Liver (tissue), 9 donors: ENCODE measurements around the gene CCT5. TPM values are rescaled to one million over a fixed set of nuclear protein-coding genes. Genes with fewer than 3 reads are reported as not detected.
"Not testable (repeated sequence)": the region's sequence is repeated elsewhere in the genome, so short reads cannot be mapped to it uniquely, and the experiment has no call there.

Experiments used
- DNase-seq: peaks from one replicate; pipeline ENCODE4 v3.0.0-alpha.2; 2017; ENCODE audit warnings: low spot score
- H3K27ac ChIP-seq, 2 donors: one replicate each; pipeline ENCODE4 v1.7.0; 2013; ENCODE audit warnings: inconsistent platforms in 2 of 2, low read length in 2 of 2, control low read depth in 1 of 2, low read depth in 1 of 2, mild to moderate bottlenecking in 1 of 2
- H3K27me3 ChIP-seq, 4 donors: one replicate each; pipeline versions ENCODE4 v1.6.1 to v1.7.0; 2013; ENCODE audit warnings: low read length in 3 of 4, inconsistent platforms in 1 of 4, mild to moderate bottlenecking in 1 of 4, moderate library complexity in 1 of 4; ENCODE audit not compliant: control insufficient read depth in 4 of 4, insufficient read depth in 4 of 4
- H3K36me3 ChIP-seq, 4 donors: one replicate each; pipeline versions ENCODE4 v1.6.1 to v1.7.0; 2013; ENCODE audit warnings: low read length in 3 of 4, mild to moderate bottlenecking in 3 of 4, low read depth in 1 of 4, moderate library complexity in 1 of 4; ENCODE audit not compliant: control insufficient read depth in 4 of 4, insufficient read depth in 3 of 4
- H3K4me1 ChIP-seq, 4 donors: one replicate each; pipeline versions ENCODE4 v1.6.1 to v1.7.0; 2013; ENCODE audit warnings: low read length in 3 of 4, mild to moderate bottlenecking in 3 of 4, moderate library complexity in 1 of 4; ENCODE audit not compliant: control insufficient read depth in 4 of 4, insufficient read depth in 4 of 4
- H3K4me3 ChIP-seq, 3 donors: one replicate each; pipeline versions ENCODE4 v1.6.1 to v1.7.0; 2013; ENCODE audit warnings: low read length in 3 of 3, control low read depth in 1 of 3, low read depth in 1 of 3, mild to moderate bottlenecking in 1 of 3
- H3K9ac ChIP-seq, 2 donors: one replicate each; pipeline ENCODE4 v1.7.0; 2013; ENCODE audit warnings: low read length in 2 of 2, mild to moderate bottlenecking in 2 of 2, moderate library complexity in 2 of 2, control low read depth in 1 of 2, low read depth in 1 of 2
- H3K9me3 ChIP-seq, 4 donors: one replicate each; pipeline versions ENCODE4 v1.6.1 to v1.7.0; 2013; ENCODE audit warnings: low read length in 3 of 4; ENCODE audit not compliant: control insufficient read depth in 4 of 4
- EGR1 ChIP-seq, 2 donors: IDR thresholded peaks; 2 replicates each; pipeline ENCODE4 v1.6.1; 2016 to 2018; ENCODE audit warnings: antibody characterized with exemption in 2 of 2, low read depth in 2 of 2
- FOXA1 ChIP-seq: IDR thresholded peaks from 2 replicates; pipeline ENCODE4 v1.6.1; 2016; ENCODE audit warnings: antibody characterized with exemption
- FOXA2 ChIP-seq: IDR thresholded peaks from 2 replicates; pipeline ENCODE4 v1.6.1; 2016; ENCODE audit warnings: antibody characterized with exemption
- GABPA ChIP-seq, 2 donors: IDR thresholded peaks in 1 of 2; conservative IDR thresholded peaks in 1 of 2; 2 replicates each; pipeline ENCODE4 v1.6.1; 2016; ENCODE audit warnings: antibody characterized with exemption in 2 of 2, mild to moderate bottlenecking in 1 of 2, moderate library complexity in 1 of 2
- HNF4A ChIP-seq, 2 donors: conservative IDR thresholded peaks; 2 replicates each; pipeline ENCODE4 v1.6.1; 2016; ENCODE audit warnings: antibody characterized with exemption in 2 of 2, mild to moderate bottlenecking in 2 of 2
- HNF4G ChIP-seq: IDR thresholded peaks from 2 replicates; pipeline ENCODE4 v1.6.1; 2016; ENCODE audit warnings: antibody characterized with exemption
- JUND ChIP-seq, 2 donors: IDR thresholded peaks; 2 replicates each; pipeline ENCODE4 v1.6.1; 2016; ENCODE audit warnings: antibody characterized with exemption in 2 of 2
- MAX ChIP-seq: IDR thresholded peaks from 2 replicates; pipeline ENCODE4 v1.6.1; 2016; ENCODE audit warnings: antibody characterized with exemption
- NR2F2 ChIP-seq: IDR thresholded peaks from 2 replicates; pipeline ENCODE4 v1.6.1; 2016; ENCODE audit warnings: antibody characterized with exemption
- RAD21 ChIP-seq, 2 donors: IDR thresholded peaks; 2 replicates each; pipeline ENCODE4 v1.6.1; 2016; ENCODE audit warnings: antibody characterized with exemption in 2 of 2, mild to moderate bottlenecking in 2 of 2
- REST ChIP-seq: IDR thresholded peaks from 2 replicates; pipeline ENCODE4 v1.6.1; 2016; ENCODE audit warnings: antibody characterized with exemption, mild to moderate bottlenecking
- RXRA ChIP-seq, 2 donors: IDR thresholded peaks; 2 replicates each; pipeline ENCODE4 v1.6.1; 2017 to 2018; ENCODE audit warnings: antibody characterized with exemption in 2 of 2, mild to moderate bottlenecking in 1 of 2
- SP1 ChIP-seq: IDR thresholded peaks from 2 replicates; pipeline ENCODE4 v1.6.1; 2018; ENCODE audit warnings: antibody characterized with exemption, mild to moderate bottlenecking
- YY1 ChIP-seq: IDR thresholded peaks from 2 replicates; pipeline ENCODE4 v1.6.1; 2016; ENCODE audit warnings: antibody characterized with exemption, mild to moderate bottlenecking
- ZBTB33 ChIP-seq: IDR thresholded peaks from 2 replicates; pipeline ENCODE4 v1.6.1; 2016; ENCODE audit warnings: antibody characterized with exemption
- WGBS: extraction: QIAGEN DNeasy Blood & Tissue Kit; methylation state at CpG from one replicate; pipeline ENCODE4 v1.1.7; 2013; 5-methylcytosine and 5-hydroxymethylcytosine counted together
- polyA plus RNA-seq, 2 donors: library from polyadenylated mRNA; stranded (reverse) in 1 of 2; unstranded in 1 of 2; fragments of 200-250 nt in 1 of 2; fragments of >200 nt in 1 of 2; fragmentation: Nextera tagmentation in 1 of 2; extraction: Ambion mirVana in 1 of 2; gene quantifications; one replicate each; pipeline versions ENCODE4 v1.2.1 to v1.2.3, GENCODE V29; 2013 to 2015
- total RNA-seq, 2 donors: library from RNA; depleted of rRNA; stranded (reverse); fragments of >200 nt; gene quantifications; one replicate each; pipeline ENCODE4 v1.2.3, GENCODE V29; 2014
- TF ChIP-seq, protein P1 (sequence below): IDR thresholded peaks from 2 replicates; pipeline ENCODE4 v1.6.1; 2016; ENCODE audit warnings: antibody characterized with exemption
- donor health status: healthy.
- donor health status: healthy.
- donor health status: healthy.
- donor health status: healthy.
- donor health status: healthy.

Gene CCT5
- total and polyA plus RNA-seq, 4 donors = 68.4 to 157 (median 105) TPM

DNA sequence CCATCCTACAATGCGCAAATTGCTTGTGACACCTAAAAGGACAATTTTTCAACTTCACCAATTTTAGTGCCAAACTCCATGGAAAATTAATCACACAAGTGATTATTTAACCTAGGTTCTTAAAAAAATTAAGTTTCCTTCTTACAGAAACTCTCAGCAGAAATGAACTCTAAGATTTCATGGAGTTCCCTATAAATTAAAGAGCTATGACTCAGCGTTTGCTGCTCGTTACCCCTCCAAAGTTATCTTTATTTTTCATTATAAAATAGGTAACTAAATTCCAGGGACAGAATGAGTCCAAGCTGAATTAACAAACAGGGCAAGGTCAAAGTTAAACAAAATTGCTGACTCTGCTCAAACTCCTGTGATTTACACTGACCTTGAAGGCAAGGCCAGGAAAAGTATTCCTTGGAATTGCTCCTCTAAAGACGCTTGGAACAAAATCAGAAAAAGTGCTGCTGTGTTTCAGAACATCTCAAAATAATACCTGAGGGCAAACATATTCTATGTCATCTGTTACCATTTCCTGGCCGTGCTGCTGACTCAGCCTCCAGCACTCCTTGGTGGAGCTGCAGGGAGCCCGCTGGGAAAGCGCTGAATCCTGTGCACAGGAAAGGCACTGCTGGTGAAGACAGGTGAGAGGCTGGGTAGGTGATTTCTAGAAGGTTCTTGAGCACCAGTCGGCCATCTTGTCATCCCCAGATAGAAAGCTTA, 60.1 kb downstream of the CCT5 start:
- Histone ChIP-seq H3K27me3 (no peaks in the 10 kb centered on the region), H3K9me3 (no peaks in the 10 kb centered on the region), H3K4me1 (peaks cover 0 to 32% (median 25%) of the 10 kb centered on the region in 4 donors), H3K9ac (peak overlapping the region in 1 of 2 donors; percentile 58), H3K27ac (peak overlapping the region; percentile 45 to 66), H3K36me3 (no peaks in the 10 kb centered on the region), H3K4me3 (no peak overlapping the region)
- TF ChIP-seq EGR1 (IDR thresholded peaks at IDR 0.05; ENCODE audit: low read depth in 2 of 2) (no peak), FOXA2 (no peak), REST (no peak), HNF4G (peak; percentile 28), NR2F2 (no peak), RXRA (IDR thresholded peaks at IDR 0.05) (peak; percentile 39 to 63), SP1 (peak; percentile 43), FOXA1 (no peak), RAD21 (IDR thresholded peaks at IDR 0.05) (peak in 1 of 2 donors; percentile 15), MAX (peak; percentile 15), GABPA (IDR thresholded peaks at IDR 0.05 in 1 of 2, conservative IDR thresholded peaks at IDR 0.05 in 1 of 2) (no peak), YY1 (peak; percentile 65), ZBTB33 (peak; percentile 38), JUND (IDR thresholded peaks at IDR 0.05) (peak in 1 of 2 donors; percentile 43), HNF4A (conservative IDR thresholded peaks at IDR 0.05) (peak; percentile 80 to 83)
- TF ChIP-seq, protein P1, sequence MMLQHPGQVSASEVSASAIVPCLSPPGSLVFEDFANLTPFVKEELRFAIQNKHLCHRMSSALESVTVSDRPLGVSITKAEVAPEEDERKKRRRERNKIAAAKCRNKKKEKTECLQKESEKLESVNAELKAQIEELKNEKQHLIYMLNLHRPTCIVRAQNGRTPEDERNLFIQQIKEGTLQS = no peak
- WGBS = 43% methylated on average over 8 of the region's 8 CpGs
- no peak for DNase-seq

GRCh38 chr5:10310835-10311570, 60.9 kb downstream of the CCT5 start:
- DNase-seq, H3K9ac ChIP-seq, H3K4me3 ChIP-seq, H3K36me3 ChIP-seq, H3K9me3 ChIP-seq, H3K27me3 ChIP-seq: not testable (repeated sequence)
- peaks cover 0 to 24% (median 20%) of the 10 kb centered on the region in 4 donors for H3K4me1 ChIP-seq
- peak overlapping the region in 1 of 2 donors; percentile 66 for H3K27ac ChIP-seq
- 80% methylated on average over 8 of the region's 8 CpGs for whole genome bisulfite sequencing
